Skin epidermis (tissue), 12 donors: ENCODE results near the gene MRPS10.
"Not testable (repeated sequence)": the region's sequence is repeated elsewhere in the genome, so short reads cannot be mapped to it uniquely, and the experiment has no call there.

Source experiments
- H3K27ac ChIP-seq, 21 experiments: fragments of 200-600 bp; sonication (generic) in 11 of 21; one replicate each; pipeline ENCODE4 v1.5.0; 2020; ENCODE audit warnings: mild to moderate bottlenecking in 3 of 21, inconsistent platforms in 2 of 21, moderate library complexity in 2 of 21
- H3K4me3 ChIP-seq, 7 experiments: fragments of 200-600 bp; sonication (generic) in 2 of 7; one replicate each; pipeline ENCODE4 v1.5.0; 2020; ENCODE audit warnings: inconsistent platforms in 2 of 7, mild to moderate bottlenecking in 2 of 7, moderate library complexity in 1 of 7

The MRPS10 gene

GRCh38 chr6:42185597-42185996 is 32.1 kb downstream of the MRPS10 start:
- Histone ChIP-seq H3K27ac (no peak overlapping the region), H3K4me3 (no peak overlapping the region)

- H3K4me3 ChIP-seq, result no peak overlapping the region
- no peak overlapping the region for H3K27ac ChIP-seq
Observed at GRCh38 chr6:42184475-42184874, 33.2 kb downstream of the MRPS10 start.

GRCh38 chr6:42182101-42182500 is 35.6 kb downstream of the MRPS10 start:
- Histone ChIP-seq H3K4me3 (no peak overlapping the region), H3K27ac (no peak overlapping the region)

GRCh38 chr6:42179945-42180313 is 37.7 kb downstream of the MRPS10 start:
- no peak overlapping the region for H3K27ac ChIP-seq
- no peak overlapping the region for H3K4me3 ChIP-seq

GRCh38 chr6:42179261-42179944 is 38.3 kb downstream of the MRPS10 start:
- H3K4me3 ChIP-seq, result no peak overlapping the region
- no peak overlapping the region for H3K27ac ChIP-seq

- Histone ChIP-seq H3K27ac (no peak overlapping the region), H3K4me3 (no peak overlapping the region)
Observed at GRCh38 chr6:42177514-42178364, 39.9 kb downstream of the MRPS10 start.

GRCh38 chr6:42176981-42177380 is 40.7 kb downstream of the MRPS10 start:
- H3K27ac ChIP-seq, result no peak overlapping the region
- no peak overlapping the region for H3K4me3 ChIP-seq

- H3K27ac ChIP-seq, result no peak overlapping the region
- H3K4me3 ChIP-seq, result no peak overlapping the region
Observed at GRCh38 chr6:42175860-42176259, 41.8 kb downstream of the MRPS10 start.

GRCh38 chr6:42173101-42173500 is 44.6 kb downstream of the MRPS10 start, which contains the start of gene GUCA1A:
Gene GUCA1A, plus strand, starts transcription at chr6:42173364. Its CDS starts 250 bp downstream, at chr6:42173614.
- H3K4me3 ChIP-seq, result no peak within 1 kb of the TSS
- H3K27ac ChIP-seq, result no peak within 1 kb of the TSS

GRCh38 chr6:42171813-42172581 is 45.7 kb downstream of the MRPS10 start:
- H3K27ac ChIP-seq, result no peak overlapping the region
- no peak overlapping the region for H3K4me3 ChIP-seq

- H3K4me3 ChIP-seq, H3K27ac ChIP-seq: not testable (repeated sequence)
Observed at GRCh38 chr6:42169780-42170179, 47.9 kb downstream of the MRPS10 start.

- H3K27ac ChIP-seq, result no peak overlapping the region
Observed at GRCh38 chr6:42168650-42169049, 49.0 kb downstream of the MRPS10 start.

GRCh38 chr6:42166444-42167141 is 51.1 kb downstream of the MRPS10 start:
- H3K27ac ChIP-seq, result no peak overlapping the region
- H3K4me3 ChIP-seq, result no peak overlapping the region

More at GRCh38 chr6:42168650-42169049, 49.0 kb downstream of the MRPS10 start:
- no peak overlapping the region for H3K4me3 ChIP-seq

GRCh38 chr6:42165016-42165415 is 52.6 kb downstream of the MRPS10 start:
- Histone ChIP-seq H3K4me3 (no peak overlapping the region), H3K27ac (no peak overlapping the region)

GRCh38 chr6:42163981-42164380 is 53.7 kb downstream of the MRPS10 start:
- Histone ChIP-seq H3K4me3 (no peak overlapping the region), H3K27ac (no peak overlapping the region)

GRCh38 chr6:42162812-42163211 is 54.8 kb downstream of the MRPS10 start:
- Histone ChIP-seq H3K4me3 (no peak overlapping the region), H3K27ac (no peak overlapping the region)

- Histone ChIP-seq H3K4me3 (no peak overlapping the region), H3K27ac (no peak overlapping the region)
Observed at GRCh38 chr6:42162384-42162783, 55.3 kb downstream of the MRPS10 start.

- Histone ChIP-seq H3K27ac (peak overlapping the region in 4 of 21 experiments; percentile 10 to 61 (median 40)), H3K4me3 (no peak overlapping the region)
Observed at GRCh38 chr6:42159431-42160024, 58.1 kb downstream of the MRPS10 start.

- Histone ChIP-seq H3K4me3 (no peak overlapping the region), H3K27ac (peak overlapping the region in 5 of 21 experiments; percentile 10 to 61 (median 42))
Observed at GRCh38 chr6:42158631-42159030, 59.0 kb downstream of the MRPS10 start.
